Gastroesophageal sphincter (tissue), 4 donors: ENCODE results near the gene VPS51. TPM values are rescaled to one million over a fixed set of nuclear protein-coding genes. Genes with fewer than 3 reads are reported as not detected.

Experiments
- ATAC-seq: fragments of 150-250 bp; one replicate; pipeline ENCODE4 v1.9.1; 2016; ENCODE audit warnings: mild to moderate bottlenecking, moderate library complexity
- H3K27ac ChIP-seq, 4 donors: fragments of 200-600 bp; sonication (generic) in 3 of 4; 1 replicate in 3 of 4; 2 replicates in 1 of 4; pipeline ENCODE4 v1.5.1; 2016 to 2019
- H3K27me3 ChIP-seq: fragments of 200-600 bp; sonication (generic); one replicate; pipeline ENCODE4 v1.5.1; 2019
- H3K36me3 ChIP-seq, 2 donors: fragments of 200-600 bp; sonication (generic); one replicate each; pipeline ENCODE4 v1.5.1; 2019; ENCODE audit warnings: control low read depth in 1 of 2
- H3K4me1 ChIP-seq, 3 donors: fragments of 200-600 bp; sonication (generic); 1 replicate in 2 of 3; 2 replicates in 1 of 3; pipeline ENCODE4 v1.5.1; 2016 to 2019; ENCODE audit warnings: control low read depth in 2 of 3
- H3K4me3 ChIP-seq, 2 donors: fragments of 200-600 bp; sonication (generic); one replicate each; pipeline ENCODE4 v1.5.1; 2019; ENCODE audit warnings: mild to moderate bottlenecking in 1 of 2, moderate library complexity in 1 of 2
- H3K9me3 ChIP-seq, 3 donors: fragments of 200-600 bp; sonication (generic); one replicate each; pipeline ENCODE4 v1.5.1; 2017 to 2019; ENCODE audit warnings: control low read depth in 2 of 3
- EP300 ChIP-seq: sonication (generic); formaldehyde crosslinking; IDR thresholded peaks from one replicate; pipeline ENCODE4 v1.6.1; 2017; ENCODE audit warnings: antibody characterized with exemption, mild to moderate bottlenecking
- POLR2A ChIP-seq, 2 donors: fragments of 450-650 bp; IDR thresholded peaks; one replicate each; pipeline ENCODE4 v1.6.1; 2017; ENCODE audit warnings: antibody characterized with exemption in 2 of 2, mild to moderate bottlenecking in 2 of 2, moderate library complexity in 1 of 2
- POLR2AphosphoS5 ChIP-seq: sonication (generic); formaldehyde crosslinking; IDR thresholded peaks from one replicate; pipeline ENCODE4 v1.6.1; 2017; ENCODE audit warnings: antibody characterized with exemption
- WGBS, 2 donors: methylation state at CpG; one replicate each; pipeline ENCODE4 v1.1.5; 2018; ENCODE audit warnings: low coverage in 1 of 2; 5-methylcytosine and 5-hydroxymethylcytosine counted together
- total RNA-seq, 4 donors: library from RNA; depleted of rRNA; stranded (reverse); fragments of >200 nt; gene quantifications; one replicate each; pipeline ENCODE4 v1.1.0, GENCODE V29; 2016
- TF ChIP-seq, protein P1 (sequence below), 4 experiments: fragments of 200-600 bp in 2 of 4; fragments of 450-650 bp in 2 of 4; sonication (generic) in 1 of 4; IDR thresholded peaks; one replicate each; pipeline ENCODE4 v1.5.1; 2017 to 2019; ENCODE audit warnings: antibody characterized with exemption in 4 of 4, mild to moderate bottlenecking in 2 of 4, moderate library complexity in 2 of 4

VPS51 gene
- total RNA-seq, 4 donors from 2014 or later, result 374 to 526 (median 407) TPM

DNA sequence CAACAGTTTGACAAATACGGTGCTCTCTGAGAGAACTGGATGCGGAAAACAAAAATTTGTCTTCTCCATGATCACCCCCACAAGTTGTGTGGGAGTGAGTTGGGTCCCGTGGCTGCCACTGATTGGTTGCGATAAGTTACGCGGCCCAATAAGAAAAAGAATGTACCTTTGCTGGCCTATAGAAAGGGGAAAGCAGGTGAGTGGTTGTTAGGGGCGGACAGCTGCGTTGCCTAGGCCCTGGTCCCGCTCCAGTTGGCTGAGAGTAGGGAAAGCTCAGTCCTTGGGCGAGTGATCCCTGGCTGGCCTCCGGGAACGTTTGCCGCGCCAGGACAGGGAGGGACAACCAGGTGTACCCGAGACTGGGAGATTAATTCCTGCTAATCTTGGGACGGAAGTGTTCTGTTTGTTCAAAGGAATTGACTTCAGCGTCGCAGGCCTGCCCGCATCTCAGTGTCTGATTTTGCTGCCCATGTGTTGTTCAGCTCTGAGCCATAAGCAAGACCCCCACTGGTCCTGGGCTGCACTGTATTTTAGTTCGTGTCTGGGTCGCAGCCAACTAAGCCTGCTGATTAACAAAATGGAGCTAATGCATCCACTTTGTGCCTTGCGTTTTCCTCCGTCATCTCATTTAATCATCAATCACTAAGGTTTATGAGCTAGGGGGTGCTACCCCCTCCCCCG, 39.1 kb downstream of the VPS51 start:
- Histone ChIP-seq H3K4me3 (peak overlapping the region; percentile 84 to 96), H3K9me3 (no peaks in the 10 kb centered on the region), H3K27ac (peak overlapping the region; percentile 94 to 98 (median 96)), H3K4me1 (peaks cover 0 to 43% (median 11%) of the 10 kb centered on the region in 3 donors), H3K27me3 (no peaks in the 10 kb centered on the region), H3K36me3 (peaks cover 0 to 30% of the 10 kb centered on the region in 2 donors)
- peak; percentile 95 for ATAC-seq
- 0% methylated on average over 2 to 21 of the region's 24 CpGs for WGBS, 2 donors
- TF ChIP-seq, protein P1, sequence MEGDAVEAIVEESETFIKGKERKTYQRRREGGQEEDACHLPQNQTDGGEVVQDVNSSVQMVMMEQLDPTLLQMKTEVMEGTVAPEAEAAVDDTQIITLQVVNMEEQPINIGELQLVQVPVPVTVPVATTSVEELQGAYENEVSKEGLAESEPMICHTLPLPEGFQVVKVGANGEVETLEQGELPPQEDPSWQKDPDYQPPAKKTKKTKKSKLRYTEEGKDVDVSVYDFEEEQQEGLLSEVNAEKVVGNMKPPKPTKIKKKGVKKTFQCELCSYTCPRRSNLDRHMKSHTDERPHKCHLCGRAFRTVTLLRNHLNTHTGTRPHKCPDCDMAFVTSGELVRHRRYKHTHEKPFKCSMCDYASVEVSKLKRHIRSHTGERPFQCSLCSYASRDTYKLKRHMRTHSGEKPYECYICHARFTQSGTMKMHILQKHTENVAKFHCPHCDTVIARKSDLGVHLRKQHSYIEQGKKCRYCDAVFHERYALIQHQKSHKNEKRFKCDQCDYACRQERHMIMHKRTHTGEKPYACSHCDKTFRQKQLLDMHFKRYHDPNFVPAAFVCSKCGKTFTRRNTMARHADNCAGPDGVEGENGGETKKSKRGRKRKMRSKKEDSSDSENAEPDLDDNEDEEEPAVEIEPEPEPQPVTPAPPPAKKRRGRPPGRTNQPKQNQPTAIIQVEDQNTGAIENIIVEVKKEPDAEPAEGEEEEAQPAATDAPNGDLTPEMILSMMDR (IDR thresholded peaks at IDR 0.05), result peak in 1 of 4 experiments; percentile 11
- TF ChIP-seq EP300, result no peak
- peak; percentile 63 for TF ChIP-seq POLR2AphosphoS5

DNA sequence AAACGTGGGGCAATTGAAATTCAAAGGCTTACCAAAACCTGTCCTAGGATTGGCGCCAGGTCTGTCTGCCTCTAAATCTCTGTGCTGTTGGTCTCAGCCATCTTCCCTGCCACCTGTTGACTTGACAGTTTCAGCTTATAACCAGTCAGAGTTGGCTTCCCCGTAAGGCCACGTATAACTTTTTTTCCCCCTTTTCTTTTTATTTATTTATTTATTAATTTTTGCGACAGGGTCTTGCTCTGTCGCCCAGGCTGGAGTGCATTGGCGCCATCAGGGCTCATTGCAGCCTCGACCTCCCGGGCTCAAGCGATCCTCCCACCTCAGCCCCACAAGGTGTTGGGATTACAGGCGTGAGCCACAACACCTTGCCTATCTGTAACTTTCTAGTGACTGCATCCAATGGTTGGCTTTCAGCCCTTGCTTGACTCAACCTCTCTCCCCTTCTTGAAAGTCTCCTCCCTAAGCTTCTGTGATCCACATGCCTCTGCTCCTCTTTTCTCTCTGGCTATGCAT, 39.7 kb downstream of the VPS51 start:
- Histone ChIP-seq H3K4me3 (peak overlapping the region; percentile 84 to 96), H3K27me3 (no peaks in the 10 kb centered on the region), H3K9me3 (no peaks in the 10 kb centered on the region), H3K27ac (peak overlapping the region; percentile 94 to 98 (median 96)), H3K4me1 (peaks cover 0 to 43% (median 11%) of the 10 kb centered on the region in 3 donors), H3K36me3 (peaks cover 0 to 24% of the 10 kb centered on the region in 2 donors)
- 17 to 41% methylated on average over 5 to 11 of the region's 11 CpGs for WGBS, 2 donors
- TF ChIP-seq EP300 (no peak), POLR2A (IDR thresholded peaks at IDR 0.05) (no peak), POLR2AphosphoS5 (no peak)
- TF ChIP-seq, protein P1 (IDR thresholded peaks at IDR 0.05), result no peak
- ATAC-seq, result no peak

DNA sequence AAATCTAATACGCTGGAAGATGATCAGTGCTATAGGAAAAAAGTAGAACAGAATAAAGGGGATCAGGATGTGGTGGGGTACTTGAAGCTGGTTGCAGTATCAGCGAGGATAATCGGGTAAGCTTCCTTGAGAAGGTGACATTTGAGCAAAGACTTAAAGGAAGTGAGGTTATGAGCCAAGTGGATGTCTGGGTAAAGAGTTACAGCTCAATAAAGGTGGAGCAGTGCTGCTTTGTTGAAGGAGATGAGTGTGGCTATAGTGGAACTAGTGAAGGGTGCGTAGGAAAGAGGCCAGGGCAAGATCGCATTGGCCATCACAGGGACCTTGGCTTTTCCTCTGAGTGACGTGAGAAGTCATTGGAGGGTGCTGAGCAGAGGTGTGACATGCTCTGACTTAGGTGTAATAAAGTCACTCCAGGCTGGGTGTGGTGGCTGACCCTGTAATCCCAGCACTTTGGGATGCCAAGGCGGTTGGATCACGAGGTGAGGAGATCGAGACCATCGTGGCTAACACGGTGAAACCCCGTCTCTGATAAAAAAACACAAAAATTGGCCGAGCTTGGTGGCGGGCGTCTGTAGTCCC, 40.6 kb downstream of the VPS51 start:
- WGBS, 2 donors, result 78 to 80% methylated on average over 11 to 15 of the region's 15 CpGs
- ATAC-seq, result no peak
- Histone ChIP-seq H3K27me3 (no peaks in the 10 kb centered on the region), H3K27ac (no peak overlapping the region), H3K4me3 (no peak overlapping the region), H3K9me3 (no peaks in the 10 kb centered on the region), H3K36me3 (peaks cover 0 to 15% of the 10 kb centered on the region in 2 donors), H3K4me1 (peaks cover 0 to 38% (median 11%) of the 10 kb centered on the region in 3 donors)
- TF ChIP-seq EP300, result no peak
- no peak for TF ChIP-seq POLR2AphosphoS5
- no peak for TF ChIP-seq POLR2A (IDR thresholded peaks at IDR 0.05)
- TF ChIP-seq, protein P1 (IDR thresholded peaks at IDR 0.05), result no peak

DNA sequence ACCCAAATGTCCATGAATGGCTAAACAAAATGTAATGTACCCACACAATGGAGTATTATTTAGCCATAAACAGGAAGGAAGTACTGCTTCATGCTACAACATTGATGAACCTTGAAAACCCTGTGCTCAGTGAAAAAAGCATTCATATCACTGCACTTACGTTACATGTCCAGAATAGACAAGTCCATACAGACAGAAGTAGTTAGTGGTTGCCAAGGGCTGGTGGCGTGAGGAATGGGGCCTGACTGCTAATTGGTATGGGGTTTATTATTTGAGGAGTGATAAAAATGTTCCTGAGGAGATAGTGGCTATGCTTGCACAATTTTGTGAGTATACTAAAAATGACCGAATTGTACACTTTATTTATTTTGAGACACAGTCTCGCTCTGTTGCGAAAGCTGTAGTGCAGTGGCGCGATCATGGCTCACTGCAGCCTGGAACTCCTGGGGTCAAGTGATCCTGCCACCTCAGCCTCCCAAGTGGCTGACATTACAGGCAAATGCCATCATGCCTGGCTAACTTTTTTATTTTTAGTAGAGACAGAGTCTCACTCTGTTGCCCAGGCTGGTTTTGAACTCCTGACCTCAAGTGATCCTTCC, 46.0 kb downstream of the VPS51 start:
- Histone ChIP-seq H3K4me3 (no peak overlapping the region), H3K9me3 (no peaks in the 10 kb centered on the region), H3K27ac (no peak overlapping the region), H3K4me1 (no peaks in the 10 kb centered on the region), H3K27me3 (peaks cover 10% of the 10 kb centered on the region), H3K36me3 (no peaks in the 10 kb centered on the region)
- no peak for ATAC-seq
- TF ChIP-seq EP300 (no peak), POLR2A (IDR thresholded peaks at IDR 0.05) (no peak), POLR2AphosphoS5 (no peak)
- TF ChIP-seq, protein P1 (IDR thresholded peaks at IDR 0.05), result no peak
- WGBS, 2 donors, result 78 to 80% methylated on average over 6 to 7 of the region's 7 CpGs
